ENCODE results near the gene MS4A6A.
A peak's percentile ranks its signal among the peaks of the same experiment; 100 is the strongest.
"Not testable (repeated sequence)": the region's sequence is repeated elsewhere in the genome, so short reads cannot be mapped to it uniquely, and the experiment has no call there.

MS4A6A gene

GRCh38 chr11:60150279-60150678 lies 32.6 kb downstream of the MS4A6A start:
- TF ChIP-seq, protein P1, sequence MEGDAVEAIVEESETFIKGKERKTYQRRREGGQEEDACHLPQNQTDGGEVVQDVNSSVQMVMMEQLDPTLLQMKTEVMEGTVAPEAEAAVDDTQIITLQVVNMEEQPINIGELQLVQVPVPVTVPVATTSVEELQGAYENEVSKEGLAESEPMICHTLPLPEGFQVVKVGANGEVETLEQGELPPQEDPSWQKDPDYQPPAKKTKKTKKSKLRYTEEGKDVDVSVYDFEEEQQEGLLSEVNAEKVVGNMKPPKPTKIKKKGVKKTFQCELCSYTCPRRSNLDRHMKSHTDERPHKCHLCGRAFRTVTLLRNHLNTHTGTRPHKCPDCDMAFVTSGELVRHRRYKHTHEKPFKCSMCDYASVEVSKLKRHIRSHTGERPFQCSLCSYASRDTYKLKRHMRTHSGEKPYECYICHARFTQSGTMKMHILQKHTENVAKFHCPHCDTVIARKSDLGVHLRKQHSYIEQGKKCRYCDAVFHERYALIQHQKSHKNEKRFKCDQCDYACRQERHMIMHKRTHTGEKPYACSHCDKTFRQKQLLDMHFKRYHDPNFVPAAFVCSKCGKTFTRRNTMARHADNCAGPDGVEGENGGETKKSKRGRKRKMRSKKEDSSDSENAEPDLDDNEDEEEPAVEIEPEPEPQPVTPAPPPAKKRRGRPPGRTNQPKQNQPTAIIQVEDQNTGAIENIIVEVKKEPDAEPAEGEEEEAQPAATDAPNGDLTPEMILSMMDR (IDR thresholded peaks at IDR 0.05; ENCODE audit: control insufficient read depth, extremely low read depth, insufficient read depth), result no peak
- DNase-seq (ENCODE audit: low read depth), result no peak
- H3K4me3 ChIP-seq (ENCODE audit: low read depth, low read length), result no peak overlapping the region

DNA sequence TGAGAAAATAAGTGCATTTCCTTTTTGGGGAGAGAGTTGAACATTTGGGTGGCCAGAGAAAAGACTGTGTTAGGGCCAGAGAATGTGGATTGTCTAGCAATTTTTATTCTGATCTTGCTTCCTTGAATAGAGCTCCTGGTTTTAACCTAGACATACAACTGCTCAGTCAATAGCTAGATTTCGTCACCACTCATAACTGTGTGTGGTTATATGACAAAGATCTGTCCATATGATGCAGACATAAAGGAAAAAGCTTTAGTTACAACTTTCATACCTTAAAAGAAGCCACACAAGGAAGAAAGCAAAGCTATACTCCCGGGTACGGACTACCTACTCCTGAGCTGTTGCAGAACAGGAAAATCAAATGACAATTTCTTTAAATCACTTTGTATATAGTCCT lies 37.2 kb downstream of the MS4A6A start:
- no peak overlapping the region for H3K4me3 ChIP-seq (ENCODE audit: low read depth, low read length)
- TF ChIP-seq, protein P1 (IDR thresholded peaks at IDR 0.05; ENCODE audit: control insufficient read depth, extremely low read depth, insufficient read depth), result no peak
- no peak for DNase-seq (ENCODE audit: low read depth)

DNA sequence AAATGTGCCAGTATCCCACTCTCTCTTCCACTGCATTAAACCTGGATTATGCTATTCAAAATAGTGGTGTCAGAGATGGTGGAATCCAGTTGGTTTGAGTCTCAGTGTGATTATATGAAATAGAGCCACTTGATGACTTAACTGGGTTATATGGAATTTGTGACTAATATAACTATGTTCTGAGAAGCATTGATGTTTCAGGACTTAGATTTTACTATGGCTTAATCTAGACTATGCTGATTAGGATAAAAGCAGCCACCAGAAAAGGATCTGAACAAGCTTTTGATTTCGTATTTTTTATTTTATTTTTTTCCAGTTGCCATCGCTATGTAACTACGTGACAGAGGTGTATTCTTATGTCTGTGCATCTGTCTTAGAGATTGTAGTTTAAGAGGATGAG lies 39.1 kb downstream of the MS4A6A start:
- TF ChIP-seq, protein P1 (IDR thresholded peaks at IDR 0.05; ENCODE audit: control insufficient read depth, extremely low read depth, insufficient read depth), result no peak
- no peak for DNase-seq (ENCODE audit: low read depth)
- H3K4me3 ChIP-seq (ENCODE audit: low read depth, low read length), result no peak overlapping the region

- no peak overlapping the region for H3K4me3 ChIP-seq (ENCODE audit: low read depth, low read length)
- DNase-seq (ENCODE audit: low read depth), result no peak
- TF ChIP-seq, protein P1 (IDR thresholded peaks at IDR 0.05; ENCODE audit: control insufficient read depth, extremely low read depth, insufficient read depth), result no peak
These were observed 49.0 kb downstream of the MS4A6A start for GRCh38 chr11:60133917-60134316.

DNA sequence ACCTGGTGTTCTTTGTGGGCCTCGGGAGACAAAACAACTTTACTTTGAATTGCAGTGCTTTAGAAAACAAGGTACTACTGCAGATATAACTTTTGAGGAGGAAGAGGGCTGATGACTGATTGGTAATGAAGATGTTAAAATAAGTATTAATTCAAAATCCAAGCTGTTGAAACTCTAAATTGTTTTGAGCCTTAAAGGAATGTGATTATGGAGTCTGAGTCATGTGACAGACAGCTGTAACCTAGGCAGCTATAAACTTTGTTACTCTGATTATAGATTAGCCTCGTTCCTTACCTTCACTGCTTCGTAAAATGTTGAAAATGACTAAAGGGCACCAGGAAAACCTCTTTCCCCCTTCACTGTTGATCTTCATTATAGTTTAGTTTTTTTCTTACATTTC lies 51.0 kb downstream of the MS4A6A start:
- DNase-seq (ENCODE audit: low read depth), result no peak

GRCh38 chr11:60130496-60130895 lies 52.4 kb downstream of the MS4A6A start:
- H3K4me3 ChIP-seq (ENCODE audit: low read depth, low read length), result no peak overlapping the region
- TF ChIP-seq, protein P1 (IDR thresholded peaks at IDR 0.05; ENCODE audit: control insufficient read depth, extremely low read depth, insufficient read depth), result peak; percentile 79
- peak; percentile 18 for DNase-seq (ENCODE audit: low read depth)

More for the DNA sequence above, 51.0 kb downstream of the MS4A6A start:
- TF ChIP-seq, protein P1 (IDR thresholded peaks at IDR 0.05; ENCODE audit: control insufficient read depth, extremely low read depth, insufficient read depth), result no peak
- no peak overlapping the region for H3K4me3 ChIP-seq (ENCODE audit: low read depth, low read length)

DNA sequence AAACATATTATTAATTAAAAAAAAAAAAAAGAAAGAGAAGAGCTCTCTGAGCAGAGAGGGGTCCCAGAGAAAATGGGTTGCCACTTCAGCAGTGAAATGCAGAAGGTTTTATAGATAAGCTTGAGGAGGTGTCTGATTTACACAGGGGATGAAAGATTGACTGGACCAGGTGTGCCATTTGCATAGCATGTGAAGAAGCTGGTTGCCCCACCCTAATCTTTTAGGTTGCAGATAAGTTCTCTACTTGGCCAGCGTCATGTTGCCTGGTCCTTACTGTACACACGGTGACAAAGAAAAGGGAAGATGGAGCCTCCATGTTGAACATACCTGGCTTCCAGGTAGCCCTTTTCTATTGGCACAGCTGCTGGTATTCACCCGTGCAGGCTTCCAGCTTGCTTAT lies 53.0 kb downstream of the MS4A6A start:
- no peak for DNase-seq (ENCODE audit: low read depth)
- TF ChIP-seq, protein P1 (IDR thresholded peaks at IDR 0.05; ENCODE audit: control insufficient read depth, extremely low read depth, insufficient read depth), result no peak

GRCh38 chr11:60128866-60129265 lies 54.0 kb downstream of the MS4A6A start:
- H3K4me3 ChIP-seq (ENCODE audit: low read depth, low read length); DNase-seq (ENCODE audit: low read depth): not testable (repeated sequence)

More for the DNA sequence above, 53.0 kb downstream of the MS4A6A start:
- H3K4me3 ChIP-seq (ENCODE audit: low read depth, low read length), result no peak overlapping the region

Measured in LNCaP clone FGC (cell line).